Smooth muscle cell (in vitro differentiated cells): ENCODE data around the gene EIF3L. TPM values are rescaled to one million over a fixed set of nuclear protein-coding genes. Genes with fewer than 3 reads are reported as not detected.

Source experiments
- DNase-seq: peaks from one replicate; lab custom pipeline; 2025; ENCODE audit not compliant: unreplicated experiment; lab: John Stamatoyannopoulos, UW
- H2AFZ ChIP-seq: fragments of 200-600 bp; sonication (generic); 2 replicates; pipeline ENCODE4 v1.6.0; 2016; ENCODE audit warnings: antibody characterized with exemption, low read depth, mild to moderate bottlenecking
- H3F3A ChIP-seq: fragments of 200-600 bp; sonication (generic); 2 replicates; pipeline ENCODE4 v1.6.0; 2017; ENCODE audit warnings: antibody characterized with exemption, low read depth
- H3K27ac ChIP-seq: fragments of 200-600 bp; sonication (generic); 2 replicates; pipeline ENCODE4 v1.5.1; 2016; ENCODE audit warnings: low read depth, mild to moderate bottlenecking
- H3K27me3 ChIP-seq: fragments of 200-600 bp; sonication (generic); 2 replicates; pipeline ENCODE4 v1.6.1; 2016; ENCODE audit warnings: low read depth, mild to moderate bottlenecking
- H3K36me3 ChIP-seq: fragments of 200-600 bp; sonication (generic); 2 replicates; pipeline ENCODE4 v1.5.1; 2016; ENCODE audit warnings: low read depth
- H3K4me1 ChIP-seq: fragments of 200-600 bp; sonication (generic); 2 replicates; pipeline ENCODE4 v1.5.1; 2016; ENCODE audit warnings: low read depth
- H3K4me2 ChIP-seq: fragments of 200-600 bp; sonication (generic); 2 replicates; pipeline ENCODE4 v1.6.0; 2016; ENCODE audit warnings: mild to moderate bottlenecking
- H3K4me3 ChIP-seq: fragments of 200-600 bp; sonication (generic); 2 replicates; pipeline ENCODE4 v1.5.1; 2016; ENCODE audit warnings: mild to moderate bottlenecking
- H3K79me2 ChIP-seq: fragments of 200-600 bp; sonication (generic); 2 replicates; pipeline ENCODE4 v1.6.0; 2016; ENCODE audit warnings: low read depth, mild to moderate bottlenecking
- H3K9ac ChIP-seq: fragments of 200-600 bp; sonication (generic); 2 replicates; pipeline ENCODE4 v1.6.0; 2016; ENCODE audit warnings: low read depth
- H3K9me3 ChIP-seq: fragments of 200-600 bp; sonication (generic); replicated peaks from 2 replicates; pipeline ENCODE4 v1.5.1; 2016; ENCODE audit warnings: low read depth
- H4K20me1 ChIP-seq: fragments of 200-600 bp; sonication (generic); 2 replicates; pipeline ENCODE4 v1.6.0; 2016; ENCODE audit warnings: low read depth
- WGBS: methylation state at CpG from one replicate; pipeline ENCODE4 v1.1.7; 2016; ENCODE audit warnings: low lambda C conversion rate; 5-methylcytosine and 5-hydroxymethylcytosine counted together
- polyA plus RNA-seq: library from polyadenylated mRNA; unstranded; fragments of >200 nt; fragmentation: Nextera tagmentation; extraction: Ambion mirVana; gene quantifications from 2 replicates; pipeline ENCODE4 v1.2.1, GENCODE V29; 2016
- total RNA-seq: library from RNA; depleted of rRNA; stranded (reverse); fragments of >200 nt; gene quantifications from 2 replicates; pipeline ENCODE4 v1.2.3, GENCODE V29; 2014
- TF ChIP-seq, protein P1 (sequence below): fragments of 200-600 bp; sonication (generic); IDR thresholded peaks from 2 replicates; pipeline ENCODE4 v1.5.1; 2017; ENCODE audit warnings: borderline replicate concordance, mild to moderate bottlenecking, antibody characterized with exemption; ENCODE audit not compliant: insufficient read depth, poor library complexity, severe bottlenecking

EIF3L gene
- total and polyA plus RNA-seq, 2 experiments from 2014 or later = 182 to 274 TPM

DNA sequence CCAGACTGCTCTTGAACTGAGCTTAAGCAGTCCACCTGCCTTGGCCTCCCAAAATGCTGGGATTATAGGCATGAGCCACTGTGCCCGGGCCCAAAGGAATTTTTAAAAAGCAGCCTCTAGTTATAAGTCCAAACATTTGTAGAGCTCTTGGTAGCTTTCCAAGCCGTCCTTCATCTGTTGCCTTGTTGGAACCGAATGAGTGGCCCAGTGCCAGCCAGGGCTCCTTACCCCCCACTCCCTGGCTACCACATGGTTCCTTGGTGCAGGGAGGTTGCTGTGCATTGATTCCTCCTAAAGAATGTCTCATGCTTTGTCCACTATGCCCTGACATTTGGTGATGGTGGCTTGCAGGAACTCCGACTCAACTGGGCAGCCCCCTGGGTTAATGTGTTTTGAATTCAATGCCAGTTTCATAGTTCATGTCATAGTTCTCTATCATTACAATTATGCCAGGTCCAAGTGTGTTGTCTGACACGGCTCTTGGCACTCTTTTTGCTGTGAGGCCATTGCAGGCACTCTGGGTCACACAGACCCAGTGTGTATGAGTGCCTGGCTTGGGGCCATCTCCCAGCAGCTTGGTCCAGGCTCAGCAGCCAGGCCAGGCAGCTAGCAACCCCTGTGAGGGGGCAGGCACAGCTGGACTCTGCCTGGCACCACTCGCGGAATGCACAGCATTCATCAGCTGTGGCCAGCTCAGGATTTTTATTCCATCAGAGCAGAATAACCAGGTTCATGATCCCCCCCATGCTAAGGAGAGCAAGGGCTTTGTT lies 43.5 kb downstream of the EIF3L start:
- peaks cover 13% of the 10 kb centered on the region for H3K36me3 ChIP-seq
- H3K27ac ChIP-seq = no peak overlapping the region
- H3K27me3 ChIP-seq = no peaks in the 10 kb centered on the region
- H3K4me3 ChIP-seq = no peak overlapping the region
- TF ChIP-seq, protein P1, sequence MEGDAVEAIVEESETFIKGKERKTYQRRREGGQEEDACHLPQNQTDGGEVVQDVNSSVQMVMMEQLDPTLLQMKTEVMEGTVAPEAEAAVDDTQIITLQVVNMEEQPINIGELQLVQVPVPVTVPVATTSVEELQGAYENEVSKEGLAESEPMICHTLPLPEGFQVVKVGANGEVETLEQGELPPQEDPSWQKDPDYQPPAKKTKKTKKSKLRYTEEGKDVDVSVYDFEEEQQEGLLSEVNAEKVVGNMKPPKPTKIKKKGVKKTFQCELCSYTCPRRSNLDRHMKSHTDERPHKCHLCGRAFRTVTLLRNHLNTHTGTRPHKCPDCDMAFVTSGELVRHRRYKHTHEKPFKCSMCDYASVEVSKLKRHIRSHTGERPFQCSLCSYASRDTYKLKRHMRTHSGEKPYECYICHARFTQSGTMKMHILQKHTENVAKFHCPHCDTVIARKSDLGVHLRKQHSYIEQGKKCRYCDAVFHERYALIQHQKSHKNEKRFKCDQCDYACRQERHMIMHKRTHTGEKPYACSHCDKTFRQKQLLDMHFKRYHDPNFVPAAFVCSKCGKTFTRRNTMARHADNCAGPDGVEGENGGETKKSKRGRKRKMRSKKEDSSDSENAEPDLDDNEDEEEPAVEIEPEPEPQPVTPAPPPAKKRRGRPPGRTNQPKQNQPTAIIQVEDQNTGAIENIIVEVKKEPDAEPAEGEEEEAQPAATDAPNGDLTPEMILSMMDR = no peak
- WGBS = 95% methylated on average over 7 of the region's 7 CpGs
- peaks cover 32% of the 10 kb centered on the region for H3K4me1 ChIP-seq
- no peak for DNase-seq
- no peak overlapping the region for H2AFZ ChIP-seq
- no peaks in the 10 kb centered on the region for H3K9me3 ChIP-seq
- no peak overlapping the region for H3K4me2 ChIP-seq
- no peaks in the 10 kb centered on the region for H3K79me2 ChIP-seq
- H3F3A ChIP-seq = peaks cover 17% of the 10 kb centered on the region
- H3K9ac ChIP-seq = no peak overlapping the region
- H4K20me1 ChIP-seq = no peaks in the 10 kb centered on the region

DNA sequence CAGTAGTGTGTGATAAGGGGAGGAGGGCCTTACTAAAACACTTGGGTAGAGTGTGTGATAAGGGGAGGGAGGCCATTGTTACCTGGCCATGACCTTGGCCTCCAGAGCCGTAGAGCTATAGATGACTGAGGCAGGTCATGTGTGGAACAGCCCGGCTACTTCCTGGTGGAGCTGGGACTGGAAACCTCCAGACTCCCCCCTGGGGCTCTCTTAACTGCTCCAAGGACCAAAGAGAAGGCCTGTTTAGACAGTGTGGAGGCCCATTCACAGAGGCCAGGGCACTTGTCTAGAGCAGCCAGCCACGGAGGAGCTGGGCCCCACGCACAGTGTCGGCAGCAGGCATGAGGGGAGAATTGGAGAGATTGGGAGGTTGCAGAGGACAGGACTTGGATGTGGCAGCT lies 44.4 kb downstream of the EIF3L start:
- no peaks in the 10 kb centered on the region for H3K79me2 ChIP-seq
- no peak overlapping the region for H3K4me2 ChIP-seq
- peaks cover 23% of the 10 kb centered on the region for H3F3A ChIP-seq
- H3K27ac ChIP-seq = no peak overlapping the region
- H4K20me1 ChIP-seq = no peaks in the 10 kb centered on the region
- no peaks in the 10 kb centered on the region for H3K27me3 ChIP-seq
- peaks cover 36% of the 10 kb centered on the region for H3K4me1 ChIP-seq
- H2AFZ ChIP-seq = no peak overlapping the region
- H3K9ac ChIP-seq = no peak overlapping the region
- no peak for DNase-seq
- H3K9me3 ChIP-seq = no peaks in the 10 kb centered on the region
- H3K4me3 ChIP-seq = no peak overlapping the region
- H3K36me3 ChIP-seq = peaks cover 11% of the 10 kb centered on the region
- TF ChIP-seq, protein P1 = no peak
- 78% methylated on average over 5 of the region's 5 CpGs for WGBS

DNA sequence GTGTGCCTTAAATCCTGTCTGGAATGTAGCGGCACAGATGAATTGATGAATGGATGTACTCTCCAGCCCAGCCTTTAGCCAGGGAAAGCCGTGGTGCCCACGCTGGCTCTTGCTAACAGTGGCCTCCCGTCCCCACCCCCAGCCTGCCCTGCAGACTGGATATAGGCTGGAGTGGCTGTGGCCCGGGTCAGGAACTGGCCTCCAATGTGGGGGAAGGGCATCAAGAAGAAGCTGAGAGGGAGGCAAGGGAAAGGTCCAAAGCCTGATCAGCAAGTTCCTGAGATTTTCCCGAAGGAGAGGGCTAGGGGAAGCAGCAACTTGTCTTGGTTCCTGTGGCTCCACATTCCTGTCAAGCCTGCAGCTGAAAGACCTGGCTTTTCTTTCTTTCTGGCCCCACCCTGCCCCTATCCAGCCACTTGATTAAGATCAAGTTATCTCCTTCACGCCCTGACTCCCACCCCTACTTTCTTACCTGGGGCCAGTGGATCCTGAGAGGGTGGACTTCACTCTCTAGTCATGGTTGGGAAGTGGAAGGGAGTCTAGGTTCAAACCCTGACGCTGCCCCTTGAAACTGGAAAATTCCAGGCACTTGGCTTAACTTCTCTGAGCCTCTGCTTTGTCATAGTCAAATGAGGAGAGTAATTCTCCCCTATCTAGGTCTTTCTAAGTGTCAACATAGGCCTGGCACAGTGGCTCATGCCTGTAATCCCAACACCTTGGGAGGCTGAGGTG lies 45.9 kb downstream of the EIF3L start:
- no peaks in the 10 kb centered on the region for H3K9me3 ChIP-seq
- H2AFZ ChIP-seq = no peak overlapping the region
- H3F3A ChIP-seq = peaks cover 23% of the 10 kb centered on the region
- H3K27ac ChIP-seq = peak overlapping the region; percentile 75
- H3K9ac ChIP-seq = peak overlapping the region; percentile 20
- TF ChIP-seq, protein P1 = no peak
- no peaks in the 10 kb centered on the region for H3K79me2 ChIP-seq
- 21% methylated on average over 8 of the region's 8 CpGs for WGBS
- H4K20me1 ChIP-seq = no peaks in the 10 kb centered on the region
- H3K36me3 ChIP-seq = no peaks in the 10 kb centered on the region
- H3K4me1 ChIP-seq = peaks cover 40% of the 10 kb centered on the region
- no peaks in the 10 kb centered on the region for H3K27me3 ChIP-seq
- no peak overlapping the region for H3K4me3 ChIP-seq
- peak overlapping the region; percentile 22 for H3K4me2 ChIP-seq
- no peak for DNase-seq
